Measurements from ENCODE around the gene KCNIP1.

Gene KCNIP1

GRCh38 chr5:170519549-170519948 lies 15.7 kb downstream of the KCNIP1 start:
- Histone ChIP-seq H4K12ac (ENCODE audit: low read depth, low read length) (no peak overlapping the region), H3K9me3 (ENCODE audit: insufficient read depth, low read depth, low read length) (no peaks in the 10 kb centered on the region), H3K27ac (ENCODE audit: low read depth, low read length) (no peak overlapping the region), H3K4me2 (ENCODE audit: low read length) (no peak overlapping the region), H3K14ac (ENCODE audit: low read length) (no peak overlapping the region), H3K36me3 (ENCODE audit: control insufficient read depth in 1 of 2, insufficient read depth in 2 of 2, low read length in 2 of 2) (no peaks in the 10 kb centered on the region), H4K91ac (ENCODE audit: low read depth, low read length) (no peak overlapping the region), H2BK120ac (ENCODE audit: insufficient read depth, low read length, poor library complexity) (no peak overlapping the region), H2AK5ac (ENCODE audit: low read length) (no peak overlapping the region), H3K4ac (ENCODE audit: low read depth, low read length) (no peak overlapping the region), H2BK5ac (ENCODE audit: low read depth, low read length, poor library complexity) (no peak overlapping the region), H3K9ac (ENCODE audit: low read length) (no peak overlapping the region), H3K79me2 (ENCODE audit: control insufficient read depth, insufficient read depth, low read length, poor library complexity) (no peaks in the 10 kb centered on the region), H3K18ac (ENCODE audit: low read length) (no peak overlapping the region), H3K79me1 (ENCODE audit: low read length) (no peaks in the 10 kb centered on the region), H2BK12ac (ENCODE audit: low read length) (no peak overlapping the region), H3K4me1 (ENCODE audit: control insufficient read depth in 1 of 2, insufficient read depth in 2 of 2, low read length in 2 of 2) (no peaks in the 10 kb centered on the region), H3K4me3 (ENCODE audit: low read depth, low read length) (no peak overlapping the region), H2AFZ (ENCODE audit: insufficient read depth, low read length, poor library complexity) (no peak overlapping the region), H3K27me3 (ENCODE audit: insufficient read depth, low read length) (no peaks in the 10 kb centered on the region), H3K23ac (ENCODE audit: low read length) (no peak overlapping the region), H4K8ac (ENCODE audit: low read depth, low read length) (no peak overlapping the region)
- no peak for DNase-seq
- no CpG with 5 or more reads among the region's 5 CpGs for WGBS (ENCODE audit: extremely low coverage, insufficient coverage, insufficient read length)

DNA sequence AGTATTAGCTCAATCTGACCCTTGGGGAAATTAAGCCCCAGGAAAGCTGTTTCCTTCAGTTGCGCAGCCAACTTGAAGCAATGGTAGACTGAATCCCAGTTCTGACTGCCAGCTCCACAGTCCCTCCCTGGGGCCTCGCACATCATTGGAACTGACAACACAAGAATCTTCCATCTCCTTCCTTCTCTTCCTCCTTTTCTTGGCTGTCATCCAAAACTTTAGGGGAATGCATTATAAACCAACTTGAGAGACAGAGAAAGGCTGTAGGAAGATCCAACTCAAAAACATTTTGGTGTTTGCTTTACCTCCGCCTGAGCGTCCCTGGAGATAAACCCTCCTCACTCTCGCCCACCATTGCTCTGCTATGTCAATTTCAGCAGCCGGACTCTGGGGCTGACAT lies 16.6 kb downstream of the KCNIP1 start:
- Histone ChIP-seq H2BK120ac (ENCODE audit: insufficient read depth, low read length, poor library complexity) (no peak overlapping the region), H3K27me3 (ENCODE audit: insufficient read depth, low read length) (no peaks in the 10 kb centered on the region), H3K4me1 (ENCODE audit: control insufficient read depth in 1 of 2, insufficient read depth in 2 of 2, low read length in 2 of 2) (no peaks in the 10 kb centered on the region), H2BK12ac (ENCODE audit: low read length) (no peak overlapping the region), H3K79me1 (ENCODE audit: low read length) (no peaks in the 10 kb centered on the region), H3K9ac (ENCODE audit: low read length) (no peak overlapping the region), H4K12ac (ENCODE audit: low read depth, low read length) (no peak overlapping the region), H2AK5ac (ENCODE audit: low read length) (no peak overlapping the region), H3K4me3 (ENCODE audit: low read depth, low read length) (no peak overlapping the region), H4K91ac (ENCODE audit: low read depth, low read length) (no peak overlapping the region), H3K4ac (ENCODE audit: low read depth, low read length) (no peak overlapping the region), H3K23ac (ENCODE audit: low read length) (no peak overlapping the region), H3K27ac (ENCODE audit: low read depth, low read length) (no peak overlapping the region), H4K8ac (ENCODE audit: low read depth, low read length) (no peak overlapping the region), H3K36me3 (ENCODE audit: control insufficient read depth in 1 of 2, insufficient read depth in 2 of 2, low read length in 2 of 2) (no peaks in the 10 kb centered on the region), H3K4me2 (ENCODE audit: low read length) (no peak overlapping the region), H3K79me2 (ENCODE audit: control insufficient read depth, insufficient read depth, low read length, poor library complexity) (no peaks in the 10 kb centered on the region), H2BK5ac (ENCODE audit: low read depth, low read length, poor library complexity) (no peak overlapping the region), H3K9me3 (ENCODE audit: insufficient read depth, low read depth, low read length) (no peaks in the 10 kb centered on the region), H3K18ac (ENCODE audit: low read length) (no peak overlapping the region), H2AFZ (ENCODE audit: insufficient read depth, low read length, poor library complexity) (no peak overlapping the region), H3K14ac (ENCODE audit: low read length) (no peak overlapping the region)
- DNase-seq: no peak
- WGBS (ENCODE audit: extremely low coverage, insufficient coverage, insufficient read length): no CpG with 5 or more reads among the region's 6 CpGs

DNA sequence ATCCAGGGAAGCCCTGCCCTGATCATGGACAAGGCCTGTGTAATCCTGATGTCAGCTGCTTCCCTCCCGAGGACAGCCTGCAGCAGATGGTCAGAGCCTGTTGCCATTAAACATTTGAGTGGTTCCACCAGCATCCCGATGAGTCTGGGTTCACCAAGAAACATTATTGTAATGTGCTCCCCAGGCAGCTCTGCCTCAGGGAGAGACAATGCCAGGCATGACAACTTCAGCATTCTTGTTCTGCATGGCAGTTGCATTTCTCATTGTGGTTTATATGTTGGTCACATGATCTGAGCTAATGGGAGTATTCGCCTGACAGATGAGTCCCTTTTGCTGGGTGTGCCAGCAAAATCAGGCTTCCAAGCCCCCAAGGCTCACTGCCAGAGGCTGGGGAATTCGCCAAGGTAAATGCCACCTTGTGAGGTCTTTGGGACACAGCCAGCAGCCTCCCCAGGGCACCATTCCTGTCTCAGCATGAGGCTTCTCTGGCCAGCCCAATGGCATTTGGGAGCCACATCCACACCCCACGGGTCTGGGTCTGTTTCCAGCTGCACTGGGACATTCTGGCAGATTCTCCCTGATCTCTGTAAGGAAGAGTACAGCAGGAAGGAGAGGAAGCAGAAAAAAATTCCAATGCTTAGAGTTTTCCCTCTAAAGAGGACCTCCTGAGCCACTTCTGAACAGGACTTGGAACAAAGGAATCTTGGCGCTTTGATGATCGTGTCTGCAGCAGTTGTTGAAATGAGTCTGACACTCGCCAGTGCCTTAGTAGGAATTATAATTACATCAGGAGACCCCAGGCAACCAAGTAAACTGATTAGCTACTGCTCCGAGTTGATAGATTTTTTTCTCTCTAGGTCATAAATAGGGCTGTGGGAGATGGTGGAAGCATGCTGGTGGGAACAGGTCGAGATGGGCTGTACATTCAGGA lies 18.7 kb downstream of the KCNIP1 start:
- WGBS (ENCODE audit: extremely low coverage, insufficient coverage, insufficient read length): no CpG with 5 or more reads among the region's 10 CpGs
- H3K36me3 ChIP-seq (ENCODE audit: control insufficient read depth in 1 of 2, insufficient read depth in 2 of 2, low read length in 2 of 2): no peaks in the 10 kb centered on the region
- no peak overlapping the region for H3K18ac ChIP-seq (ENCODE audit: low read length)
- no peak overlapping the region for H4K12ac ChIP-seq (ENCODE audit: low read depth, low read length)
- H3K79me1 ChIP-seq (ENCODE audit: low read length): no peaks in the 10 kb centered on the region
- H3K23ac ChIP-seq (ENCODE audit: low read length): no peak overlapping the region
- H2BK120ac ChIP-seq (ENCODE audit: insufficient read depth, low read length, poor library complexity): no peak overlapping the region
- H4K91ac ChIP-seq (ENCODE audit: low read depth, low read length): no peak overlapping the region
- no peaks in the 10 kb centered on the region for H3K4me1 ChIP-seq (ENCODE audit: control insufficient read depth in 1 of 2, insufficient read depth in 2 of 2, low read length in 2 of 2)
- no peak overlapping the region for H2BK5ac ChIP-seq (ENCODE audit: low read depth, low read length, poor library complexity)
- no peak overlapping the region for H3K4me2 ChIP-seq (ENCODE audit: low read length)
- H2AK5ac ChIP-seq (ENCODE audit: low read length): no peak overlapping the region
- no peak overlapping the region for H2BK12ac ChIP-seq (ENCODE audit: low read length)
- no peak overlapping the region for H2AFZ ChIP-seq (ENCODE audit: insufficient read depth, low read length, poor library complexity)
- no peak overlapping the region for H3K27ac ChIP-seq (ENCODE audit: low read depth, low read length)
- H3K79me2 ChIP-seq (ENCODE audit: control insufficient read depth, insufficient read depth, low read length, poor library complexity): no peaks in the 10 kb centered on the region
- no peak overlapping the region for H3K4me3 ChIP-seq (ENCODE audit: low read depth, low read length)
- H4K8ac ChIP-seq (ENCODE audit: low read depth, low read length): no peak overlapping the region
- DNase-seq: no peak
- H3K4ac ChIP-seq (ENCODE audit: low read depth, low read length): no peak overlapping the region
- H3K9ac ChIP-seq (ENCODE audit: low read length): no peak overlapping the region
- no peaks in the 10 kb centered on the region for H3K9me3 ChIP-seq (ENCODE audit: insufficient read depth, low read depth, low read length)
- H3K14ac ChIP-seq (ENCODE audit: low read length): no peak overlapping the region
- no peaks in the 10 kb centered on the region for H3K27me3 ChIP-seq (ENCODE audit: insufficient read depth, low read length)

GRCh38 chr5:170523142-170523551 lies 19.3 kb downstream of the KCNIP1 start:
- no peak overlapping the region for H4K12ac ChIP-seq (ENCODE audit: low read depth, low read length)
- no peak overlapping the region for H2AK5ac ChIP-seq (ENCODE audit: low read length)
- no peak overlapping the region for H3K27ac ChIP-seq (ENCODE audit: low read depth, low read length)
- no peak overlapping the region for H2AFZ ChIP-seq (ENCODE audit: insufficient read depth, low read length, poor library complexity)
- H3K4me2 ChIP-seq (ENCODE audit: low read length): no peak overlapping the region
- H2BK12ac ChIP-seq (ENCODE audit: low read length): no peak overlapping the region
- no peak overlapping the region for H3K4ac ChIP-seq (ENCODE audit: low read depth, low read length)
- no CpG with 5 or more reads among the region's 10 CpGs for WGBS (ENCODE audit: extremely low coverage, insufficient coverage, insufficient read length)
- H3K79me2 ChIP-seq (ENCODE audit: control insufficient read depth, insufficient read depth, low read length, poor library complexity): no peaks in the 10 kb centered on the region
- no peak for DNase-seq
- no peaks in the 10 kb centered on the region for H3K27me3 ChIP-seq (ENCODE audit: insufficient read depth, low read length)
- H4K91ac ChIP-seq (ENCODE audit: low read depth, low read length): no peak overlapping the region
- no peak overlapping the region for H3K14ac ChIP-seq (ENCODE audit: low read length)
- no peak overlapping the region for H4K8ac ChIP-seq (ENCODE audit: low read depth, low read length)
- H3K79me1 ChIP-seq (ENCODE audit: low read length): no peaks in the 10 kb centered on the region
- H3K4me1 ChIP-seq (ENCODE audit: control insufficient read depth in 1 of 2, insufficient read depth in 2 of 2, low read length in 2 of 2): no peaks in the 10 kb centered on the region
- no peak overlapping the region for H3K4me3 ChIP-seq (ENCODE audit: low read depth, low read length)
- H3K36me3 ChIP-seq (ENCODE audit: control insufficient read depth in 1 of 2, insufficient read depth in 2 of 2, low read length in 2 of 2): no peaks in the 10 kb centered on the region
- H3K9ac ChIP-seq (ENCODE audit: low read length): no peak overlapping the region
- H3K18ac ChIP-seq (ENCODE audit: low read length): no peak overlapping the region
- no peak overlapping the region for H2BK5ac ChIP-seq (ENCODE audit: low read depth, low read length, poor library complexity)
- H3K23ac ChIP-seq (ENCODE audit: low read length): no peak overlapping the region
- H2BK120ac ChIP-seq (ENCODE audit: insufficient read depth, low read length, poor library complexity): no peak overlapping the region
- H3K9me3 ChIP-seq (ENCODE audit: insufficient read depth, low read depth, low read length): no peaks in the 10 kb centered on the region

All from trophoblast cell (in vitro differentiated cells and primary cell).